GM13976 (cell line): Measurements from ENCODE around the gene ZNF717.
"Not testable (repeated sequence)": the region's sequence is repeated elsewhere in the genome, so short reads cannot be mapped to it uniquely, and the experiment has no call there.

Source experiments
- DNase-seq: peaks from one replicate; pipeline ENCODE4 v3.0.0; 2012; ENCODE audit warnings: low spot score
- in situ Hi-C: fragments of 300-500 bp; cut with MboI; formaldehyde crosslinking; loops from one replicate; pipeline ENCODE4 v1.12.0; 2022; ENCODE audit warnings: low sequenced_read_pairs, mixed read lengths, inconsistent platforms; ENCODE audit not compliant: unreplicated experiment
- TF ChIP-seq, protein P1 (sequence below): IDR thresholded peaks from 2 replicates; pipeline ENCODE4 v1.5.1; 2012; ENCODE audit warnings: borderline replicate concordance, mild to moderate bottlenecking; ENCODE audit not compliant: insufficient read depth; ENCODE audit errors: extremely low read depth, missing control alignments, control extremely low read depth

The ZNF717 gene

GRCh38 chr3:75785081-75785755 lies at the start of gene ZNF717:
ZNF717 (minus strand) TSS chr3:75785549; CDS start chr3:75783362, 2,187 bp downstream.
- DNase-seq: peak; percentile 63
- in situ Hi-C loops: not testable (repeated sequence)

GRCh38 chr3:75831076-75831475 lies 45.7 kb upstream of the ZNF717 start:
- DNase-seq, in situ Hi-C loops: not testable (repeated sequence)

DNA sequence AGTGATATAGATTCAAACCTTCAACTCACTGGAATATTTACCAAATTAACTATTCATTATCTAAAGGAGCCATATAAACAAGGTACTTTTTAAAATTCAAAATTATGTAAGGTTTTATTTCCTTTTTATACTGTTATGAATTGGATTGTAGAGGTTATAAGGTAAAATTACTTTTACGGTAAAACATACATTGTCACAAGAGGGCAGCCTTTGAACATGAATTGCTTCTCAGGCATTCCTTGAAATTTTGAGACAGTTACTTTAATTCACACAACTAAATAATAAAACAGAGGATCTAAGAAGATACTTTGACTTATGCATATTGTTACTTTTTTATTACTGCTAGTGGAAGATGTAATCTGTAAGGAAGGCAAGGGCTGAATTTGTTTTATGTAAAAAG lies 32.7 kb upstream of the ZNF717 start:
- in situ Hi-C loops, DNase-seq: not testable (repeated sequence)

GRCh38 chr3:75816287-75817180 lies 31.2 kb upstream of the ZNF717 start:
- DNase-seq, in situ Hi-C loops: not testable (repeated sequence)

GRCh38 chr3:75814797-75815196 lies 29.4 kb upstream of the ZNF717 start:
- in situ Hi-C loops: no loop called here
- TF ChIP-seq, protein P1, sequence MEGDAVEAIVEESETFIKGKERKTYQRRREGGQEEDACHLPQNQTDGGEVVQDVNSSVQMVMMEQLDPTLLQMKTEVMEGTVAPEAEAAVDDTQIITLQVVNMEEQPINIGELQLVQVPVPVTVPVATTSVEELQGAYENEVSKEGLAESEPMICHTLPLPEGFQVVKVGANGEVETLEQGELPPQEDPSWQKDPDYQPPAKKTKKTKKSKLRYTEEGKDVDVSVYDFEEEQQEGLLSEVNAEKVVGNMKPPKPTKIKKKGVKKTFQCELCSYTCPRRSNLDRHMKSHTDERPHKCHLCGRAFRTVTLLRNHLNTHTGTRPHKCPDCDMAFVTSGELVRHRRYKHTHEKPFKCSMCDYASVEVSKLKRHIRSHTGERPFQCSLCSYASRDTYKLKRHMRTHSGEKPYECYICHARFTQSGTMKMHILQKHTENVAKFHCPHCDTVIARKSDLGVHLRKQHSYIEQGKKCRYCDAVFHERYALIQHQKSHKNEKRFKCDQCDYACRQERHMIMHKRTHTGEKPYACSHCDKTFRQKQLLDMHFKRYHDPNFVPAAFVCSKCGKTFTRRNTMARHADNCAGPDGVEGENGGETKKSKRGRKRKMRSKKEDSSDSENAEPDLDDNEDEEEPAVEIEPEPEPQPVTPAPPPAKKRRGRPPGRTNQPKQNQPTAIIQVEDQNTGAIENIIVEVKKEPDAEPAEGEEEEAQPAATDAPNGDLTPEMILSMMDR: no peak

DNA sequence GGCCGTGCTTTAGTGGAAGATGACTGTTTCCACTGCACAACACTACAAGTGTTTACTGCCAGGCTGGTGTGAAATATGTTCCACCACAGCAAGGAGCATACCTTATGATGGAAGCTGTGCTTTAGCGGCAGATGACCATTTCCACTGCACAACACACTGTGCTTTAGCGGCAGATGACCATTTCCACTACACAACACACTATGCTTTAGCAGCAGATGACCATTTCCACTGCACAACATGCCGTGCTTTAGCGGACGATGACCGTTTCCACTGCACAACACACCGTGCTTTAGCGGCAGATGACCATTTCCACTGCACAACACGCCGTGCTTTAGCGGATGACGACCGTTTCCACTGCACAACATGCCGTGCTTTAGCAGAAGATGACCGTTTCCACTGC lies 2.8 kb downstream of the ZNF717 start:
- in situ Hi-C loops: no loop called here
- DNase-seq: no peak
- TF ChIP-seq, protein P1: no peak

More at GRCh38 chr3:75814797-75815196, 29.4 kb upstream of the ZNF717 start:
- DNase-seq: no peak

- no peak for DNase-seq
- in situ Hi-C loops: no loop called here
- TF ChIP-seq, protein P1: no peak
Measured at GRCh38 chr3:75781079-75781745, 4.1 kb downstream of the ZNF717 start.

DNA sequence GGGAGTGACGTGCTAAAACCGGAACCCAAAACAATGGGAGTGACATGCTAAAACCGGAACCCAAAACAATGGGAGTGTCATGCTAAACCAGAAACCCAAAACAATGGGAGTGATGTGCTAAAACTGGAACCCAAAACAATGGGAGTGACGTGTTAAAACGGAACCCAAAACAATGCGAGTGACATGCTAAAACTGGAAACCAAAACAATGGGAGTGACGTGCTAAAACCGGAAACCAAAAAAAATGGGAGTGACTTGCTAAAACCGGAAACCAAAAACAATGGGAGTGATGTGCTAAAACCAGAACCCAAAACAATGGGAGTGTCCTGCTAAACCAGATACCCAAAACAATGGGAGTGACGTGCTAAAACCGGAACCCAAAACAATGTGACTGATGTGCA lies 7.6 kb downstream of the ZNF717 start:
- DNase-seq, in situ Hi-C loops: not testable (repeated sequence)

- DNase-seq, in situ Hi-C loops: not testable (repeated sequence)
Measured at GRCh38 chr3:75771631-75772030, 13.7 kb downstream of the ZNF717 start.
